T-helper 22 cell (primary cell): ENCODE data around the gene CREB5.

Experiments
- DNase-seq: peaks from one replicate; pipeline ENCODE4 v3.0.0-alpha.2; 2020; ENCODE audit warnings: low read depth

Gene CREB5

DNA sequence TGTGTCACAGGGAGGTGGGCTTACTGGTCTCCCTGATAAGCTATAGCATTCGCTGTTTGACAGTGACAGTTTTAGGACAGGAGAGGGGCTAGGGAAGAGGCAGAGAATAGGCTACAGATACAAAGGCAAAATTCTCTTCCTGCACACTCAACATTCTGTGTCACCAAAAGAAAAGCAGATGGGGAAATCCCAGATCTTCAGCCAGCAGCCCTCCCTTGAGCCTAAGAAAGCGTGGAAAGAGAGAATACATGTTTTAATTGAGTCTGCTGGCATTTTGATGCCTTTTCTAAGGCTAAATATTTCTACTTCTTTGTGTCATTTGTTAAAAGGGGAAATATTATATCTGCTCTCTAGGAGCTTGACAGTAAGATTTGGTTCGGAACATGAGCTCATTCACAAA is 298.8 kb downstream of the CREB5 start:
- no peak for DNase-seq

GRCh38 chr7:28714459-28715120 is 302.3 kb downstream of the CREB5 start:
- DNase-seq, result no peak

- DNase-seq, result no peak
Observed at GRCh38 chr7:28717445-28718054, 305.2 kb downstream of the CREB5 start.

- no peak for DNase-seq
Observed at GRCh38 chr7:28718055-28718481, 305.8 kb downstream of the CREB5 start.

DNA sequence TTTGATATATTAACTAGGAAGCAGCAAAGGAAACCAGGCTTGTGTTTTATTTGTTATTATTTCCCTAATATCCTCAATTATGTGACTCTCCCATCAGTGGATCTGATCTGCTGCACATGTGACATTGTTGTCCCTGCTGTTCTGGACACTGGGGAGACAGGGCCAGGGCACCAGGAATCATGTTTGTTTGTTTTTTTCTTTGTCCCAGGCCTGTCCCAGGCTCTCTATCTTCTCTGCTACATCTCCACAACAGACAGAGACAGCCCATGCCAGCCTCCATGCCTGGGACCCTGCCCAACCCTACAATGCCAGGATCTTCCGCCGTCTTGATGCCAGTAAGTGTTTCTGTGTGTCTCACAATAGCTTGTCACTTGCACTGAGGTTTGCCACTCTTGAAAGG is 306.2 kb downstream of the CREB5 start:
- no peak for DNase-seq

DNA sequence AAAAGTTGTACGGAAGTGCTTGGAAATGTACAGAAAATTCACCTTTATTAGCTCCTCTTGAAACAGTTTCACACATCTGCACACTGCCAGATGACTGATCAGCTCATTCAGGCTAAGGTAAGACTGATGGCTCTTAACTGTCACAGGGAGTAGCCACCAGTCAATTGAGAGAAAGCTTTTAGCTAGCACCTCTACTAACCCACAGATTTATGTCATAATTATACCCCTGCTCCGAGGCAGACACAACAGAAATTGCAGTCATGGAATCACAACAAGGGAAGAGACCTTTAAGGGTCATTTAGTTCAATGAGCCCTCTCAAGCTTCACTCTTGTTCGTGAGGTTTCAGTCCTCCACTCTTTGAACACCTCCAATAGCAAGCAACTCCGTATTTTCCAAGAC is 310.4 kb downstream of the CREB5 start:
- DNase-seq, result no peak

GRCh38 chr7:28723336-28723735 is 311.0 kb downstream of the CREB5 start:
- no peak for DNase-seq

- no peak for DNase-seq
Observed at GRCh38 chr7:28724563-28724962, 312.2 kb downstream of the CREB5 start.

DNA sequence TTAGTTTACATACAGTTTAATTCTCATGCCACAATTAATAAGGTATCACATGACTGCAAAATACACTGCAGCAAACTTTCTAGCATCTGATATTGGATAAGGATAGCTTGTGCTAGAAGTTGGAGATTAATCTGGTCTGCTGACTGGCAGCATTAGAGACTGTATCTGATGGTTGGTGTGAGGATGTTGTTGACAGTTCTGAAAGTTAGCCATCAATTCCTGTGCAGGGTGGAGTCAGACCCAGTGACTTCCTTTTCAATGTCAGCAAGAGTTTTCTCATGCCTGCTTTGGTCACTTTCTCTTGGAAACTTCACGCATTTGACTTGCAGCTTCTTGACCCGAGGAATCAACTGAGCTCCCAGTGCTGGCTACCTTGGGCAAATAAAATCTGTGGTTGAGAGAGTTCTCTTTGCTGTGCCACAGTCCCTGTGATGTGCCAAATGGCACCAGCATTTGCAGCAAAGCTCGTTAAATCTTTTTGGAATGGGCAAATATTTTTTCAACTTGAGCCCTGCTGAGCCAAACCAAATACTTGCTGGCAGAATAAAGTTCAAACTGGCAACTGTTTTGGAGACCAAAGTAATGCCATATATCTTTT is 312.8 kb downstream of the CREB5 start:
- no peak for DNase-seq

DNA sequence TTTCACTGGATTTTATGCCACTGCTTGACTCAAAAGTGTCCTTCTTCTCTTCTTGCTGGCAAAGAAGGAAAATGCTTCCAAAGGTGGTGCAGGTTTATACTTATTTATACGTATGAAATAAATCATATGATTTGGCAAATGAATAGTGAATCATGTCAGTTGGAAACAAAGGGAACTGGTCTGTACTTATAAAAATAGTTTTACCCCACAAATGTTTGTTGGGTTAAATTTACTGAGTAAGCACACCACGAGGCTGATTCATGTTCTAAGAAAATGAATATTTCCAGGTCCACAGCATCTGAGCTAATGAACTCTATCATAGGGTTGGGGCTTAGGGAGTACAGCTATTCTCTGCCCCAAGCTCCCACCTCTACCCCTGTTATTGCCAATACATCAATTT is 313.6 kb downstream of the CREB5 start:
- no peak for DNase-seq

DNA sequence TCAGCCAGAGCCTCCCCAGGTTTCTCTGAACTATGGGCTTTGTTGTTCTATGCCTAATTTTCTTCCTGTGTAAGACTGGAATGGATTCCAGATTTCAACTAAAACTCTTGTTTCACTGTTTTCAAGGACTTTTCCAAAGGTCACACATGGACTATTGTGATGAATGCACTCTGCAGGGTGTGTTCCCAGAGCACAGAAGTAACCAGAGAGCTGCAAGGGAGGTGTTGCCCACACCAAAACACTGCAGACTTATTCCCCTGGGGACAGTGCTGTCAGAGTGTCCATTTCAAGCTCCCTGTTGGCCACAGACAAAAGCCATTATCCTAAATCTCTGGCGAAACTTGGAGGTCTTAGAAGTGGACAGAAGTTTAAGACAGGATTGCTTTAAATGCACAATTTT is 314.2 kb downstream of the CREB5 start:
- DNase-seq, result no peak

- DNase-seq, result no peak
Observed at GRCh38 chr7:28729281-28729680, 317.0 kb downstream of the CREB5 start.

- DNase-seq, result no peak
Observed at GRCh38 chr7:28729727-28730126, 317.4 kb downstream of the CREB5 start.

DNA sequence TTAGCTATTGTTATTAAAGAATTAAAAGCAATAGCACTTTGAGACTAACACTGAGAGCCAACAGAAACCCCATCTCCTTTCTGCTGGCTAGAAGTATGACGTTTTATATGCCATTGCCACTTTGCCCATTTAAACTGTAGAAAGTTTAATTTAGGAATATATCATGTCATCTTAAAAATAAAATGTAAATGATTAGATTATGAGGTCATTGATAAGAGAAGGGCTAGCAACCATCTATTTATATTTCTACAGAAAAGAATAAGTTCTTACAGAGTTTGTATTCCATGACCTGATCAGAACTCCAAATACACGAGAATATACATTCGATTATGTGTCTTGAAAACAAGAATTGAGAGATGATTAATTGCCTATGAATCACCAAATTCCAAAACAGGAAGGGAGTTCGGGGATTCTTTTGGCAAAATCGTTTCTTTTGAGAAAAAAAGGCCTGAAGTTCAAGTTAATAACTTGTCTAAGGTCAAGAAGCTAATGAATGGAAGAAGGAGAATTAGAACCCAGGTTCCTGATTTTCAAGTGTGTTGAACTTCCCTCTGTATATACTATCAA is 318.9 kb downstream of the CREB5 start:
- DNase-seq, result no peak

- DNase-seq, result no peak
Observed at GRCh38 chr7:28732071-28732869, 320.0 kb downstream of the CREB5 start.

DNA sequence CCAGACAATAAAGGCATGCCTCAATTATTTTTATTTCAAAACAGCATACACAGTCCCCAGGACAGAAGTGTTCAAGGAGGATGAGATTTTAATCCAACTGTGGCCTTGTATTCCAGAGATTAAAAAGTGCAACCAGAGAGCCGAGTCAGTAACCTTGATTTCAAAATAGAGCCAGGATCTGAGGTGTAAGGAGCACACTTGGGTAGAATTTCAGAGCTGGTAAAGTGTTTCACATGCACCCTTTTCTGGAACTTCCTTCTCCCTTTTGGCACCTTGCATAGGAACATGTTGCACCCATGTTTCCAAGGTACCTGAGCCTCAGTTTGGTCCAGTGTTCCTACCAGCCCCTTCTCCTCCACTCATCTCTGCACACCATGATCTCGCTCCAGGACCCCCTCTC is 320.7 kb downstream of the CREB5 start:
- DNase-seq, result no peak

DNA sequence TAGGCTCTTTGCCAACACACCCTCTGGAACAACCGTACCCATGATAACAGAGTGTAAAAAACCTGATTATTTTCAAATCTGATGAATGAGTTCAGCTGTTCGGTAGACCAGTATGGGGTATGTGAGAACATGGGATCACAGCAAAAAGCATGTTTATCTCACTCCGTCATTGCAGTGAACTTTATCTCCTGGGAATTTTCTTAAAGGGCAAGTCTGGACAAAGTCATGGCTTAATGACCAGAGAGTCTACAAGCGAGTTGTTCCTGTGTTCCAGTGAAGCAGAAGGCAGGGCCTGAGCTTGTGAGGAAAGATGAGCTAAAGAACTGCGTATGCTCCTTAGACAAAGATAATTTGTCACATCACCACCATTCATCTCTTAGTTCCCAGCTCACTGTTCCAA is 326.1 kb downstream of the CREB5 start:
- DNase-seq, result no peak

DNA sequence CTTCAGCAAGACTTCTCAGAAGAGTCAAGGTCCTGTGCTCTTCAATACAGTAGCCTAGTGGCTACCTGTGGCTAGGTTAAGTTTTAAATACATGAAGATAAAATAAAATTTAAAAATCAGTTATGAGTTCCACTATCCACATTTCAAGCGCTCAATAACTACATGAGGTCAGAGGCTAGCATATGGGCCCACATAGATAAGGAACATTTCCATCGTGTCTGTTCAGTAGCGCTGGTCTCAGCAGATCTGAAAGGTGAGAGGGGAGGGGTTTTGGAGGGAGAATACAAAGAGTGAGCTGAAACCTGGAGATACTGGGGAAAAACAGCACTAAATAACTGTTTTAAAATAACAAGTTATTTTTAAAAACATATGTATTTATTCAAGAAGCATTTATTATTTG is 326.8 kb downstream of the CREB5 start:
- DNase-seq, result no peak

DNA sequence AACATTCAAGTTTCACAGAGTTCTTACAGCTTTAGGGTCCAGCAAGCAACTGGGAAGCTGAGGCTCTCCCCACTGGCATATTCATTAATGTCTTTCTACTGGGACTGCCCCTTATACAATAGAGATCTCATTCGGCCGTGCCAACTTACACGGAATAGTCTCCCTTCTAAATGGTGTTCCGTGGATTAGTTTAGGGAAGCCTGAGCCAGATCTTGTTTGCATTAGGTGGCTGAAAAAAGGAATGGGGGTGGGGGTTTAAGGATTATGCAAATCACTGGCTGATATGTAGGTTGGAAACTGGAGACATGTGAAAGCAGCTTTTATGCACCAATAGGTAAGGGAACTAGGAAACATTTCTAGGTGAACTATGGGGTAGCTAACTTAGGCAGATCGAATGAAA is 327.5 kb downstream of the CREB5 start:
- DNase-seq, result no peak

GRCh38 chr7:28744951-28745350 is 332.6 kb downstream of the CREB5 start:
- DNase-seq, result no peak

GRCh38 chr7:28745351-28745750 is 333.0 kb downstream of the CREB5 start:
- DNase-seq, result no peak

GRCh38 chr7:28747404-28747803 is 335.1 kb downstream of the CREB5 start:
- DNase-seq, result no peak

- DNase-seq, result no peak
Observed at GRCh38 chr7:28747854-28748253, 335.5 kb downstream of the CREB5 start.
